Measurements from ENCODE around the gene BAIAP3.

- no peak for TF ChIP-seq FOSL1 (IDR thresholded peaks at IDR 0.05; ENCODE audit: insufficient read depth, low read depth, low read length)
- no peak for TF ChIP-seq RAD21 (IDR thresholded peaks at IDR 0.05 in 1 of 2, conservative IDR thresholded peaks at IDR 0.05 in 1 of 2; ENCODE audit: low read depth in 2 of 2, low read length in 2 of 2)
- TF ChIP-seq CHD1 (IDR thresholded peaks at IDR 0.05; ENCODE audit: low read depth, low read length) = no peak
- no peak for TF ChIP-seq SP1 (IDR thresholded peaks at IDR 0.05; ENCODE audit: low read depth, low read length)
- no peak for TF ChIP-seq POLR2A (IDR thresholded peaks at IDR 0.05; ENCODE audit: control extremely low read depth in 1 of 2, low read depth in 2 of 2, low read length in 2 of 2)
- no peak for TF ChIP-seq CTCF (IDR thresholded peaks at IDR 0.05; ENCODE audit: control extremely low read depth in 1 of 3, insufficient read depth in 1 of 3, low read depth in 1 of 3, low read length in 3 of 3)
- TF ChIP-seq RBBP5 (IDR thresholded peaks at IDR 0.05; ENCODE audit: borderline replicate concordance, low read depth, low read length) = no peak
- no peak for TF ChIP-seq EP300 (IDR thresholded peaks at IDR 0.05; ENCODE audit: borderline replicate concordance in 1 of 2, low read depth in 2 of 2, low read length in 2 of 2)
- no peak for TF ChIP-seq RNF2 (IDR thresholded peaks at IDR 0.05; ENCODE audit: borderline replicate concordance, low read depth, low read length, missing control alignments, poor library complexity, severe bottlenecking)
- no peak for TF ChIP-seq KDM1A (IDR thresholded peaks at IDR 0.05; ENCODE audit: borderline replicate concordance, low read length)
- TF ChIP-seq SUZ12 (IDR thresholded peaks at IDR 0.05; ENCODE audit: low read length) = no peak
- 0 out of 2 replicates have a peak, but pooled peaks have one; percentile 45 for TF ChIP-seq JUN (IDR thresholded peaks at IDR 0.05; ENCODE audit: low read depth, low read length)
- no peak for TF ChIP-seq EZH2 (IDR thresholded peaks at IDR 0.05; ENCODE audit: low read depth, low read length, severe bottlenecking)
- TF ChIP-seq SIN3A (conservative IDR thresholded peaks at IDR 0.05 in 1 of 2, IDR thresholded peaks at IDR 0.05 in 1 of 2; ENCODE audit: low read depth in 1 of 2, low read length in 2 of 2) = no peak
Observed at GRCh38 chr16:1327619-1327947, 5.9 kb upstream of the BAIAP3 start.
